ENCODE measurements around the gene SAMD8. TPM values are rescaled to one million over a fixed set of nuclear protein-coding genes. Genes with fewer than 3 reads are reported as not detected.

SAMD8 gene
- total RNA-seq, 3 donors from 2014 or later, result 12.1 to 26.6 (median 13.6) TPM

DNA sequence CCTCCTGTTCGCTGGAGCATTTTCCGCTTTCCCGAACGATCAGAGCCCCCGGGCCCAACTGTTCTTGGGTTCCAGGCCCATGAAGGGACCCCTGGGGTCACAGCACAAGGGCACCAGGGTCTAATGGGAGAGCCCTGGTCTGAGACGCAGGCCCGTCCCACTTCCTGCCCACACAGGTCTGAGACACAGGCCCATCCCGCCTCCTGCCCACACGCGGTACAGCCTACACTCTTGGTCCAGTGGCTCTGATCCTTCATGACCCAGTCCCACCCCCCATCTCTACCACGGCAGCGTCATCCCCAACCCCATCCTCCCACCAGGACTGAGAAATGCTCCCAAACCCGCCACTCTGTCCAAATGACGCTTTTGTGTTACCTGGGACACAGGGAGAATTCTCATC is 38.7 kb upstream of the SAMD8 start:
- Histone ChIP-seq H3K36me3 (ENCODE audit: low read depth) (no peaks in the 10 kb centered on the region), H3K4me1 (ENCODE audit: low read depth) (no peaks in the 10 kb centered on the region), H3K4me3 (no peak overlapping the region), H3K9me3 (no peaks in the 10 kb centered on the region)
- intact Hi-C loops (cut with DNase I, micrococcal nuclease), result no loop called here
- DNase-seq (no peak), ATAC-seq (no peak)
- TF ChIP-seq CTCF (IDR thresholded peaks at IDR 0.05), result no peak

DNA sequence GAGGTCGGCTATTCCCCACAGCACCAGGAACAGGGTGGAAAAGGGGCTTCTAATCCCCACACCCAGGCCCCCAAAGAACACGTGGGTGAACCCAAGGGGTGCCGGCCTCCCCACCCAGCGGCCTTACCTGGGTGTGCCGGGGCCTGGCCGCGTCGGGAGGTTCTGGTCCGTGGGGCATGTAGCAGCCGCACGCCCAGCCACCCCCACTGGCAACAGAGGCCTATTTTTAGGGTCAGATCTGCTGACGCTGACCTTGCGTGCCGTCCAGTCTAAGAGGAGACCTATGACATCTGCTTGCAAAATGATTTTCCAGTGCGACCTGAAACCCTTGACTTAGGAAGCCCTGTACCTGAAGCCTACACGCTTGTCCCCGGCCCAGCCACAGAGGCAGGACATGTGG is 38.0 kb upstream of the SAMD8 start:
- TF ChIP-seq CTCF (IDR thresholded peaks at IDR 0.05), result no peak
- Histone ChIP-seq H3K9me3 (no peaks in the 10 kb centered on the region), H3K4me1 (ENCODE audit: low read depth) (no peaks in the 10 kb centered on the region), H3K4me3 (no peak overlapping the region), H3K36me3 (ENCODE audit: low read depth) (no peaks in the 10 kb centered on the region)
- DNase-seq (no peak), ATAC-seq (no peak)
- intact Hi-C loops (cut with DNase I, micrococcal nuclease), result no loop called here

DNA sequence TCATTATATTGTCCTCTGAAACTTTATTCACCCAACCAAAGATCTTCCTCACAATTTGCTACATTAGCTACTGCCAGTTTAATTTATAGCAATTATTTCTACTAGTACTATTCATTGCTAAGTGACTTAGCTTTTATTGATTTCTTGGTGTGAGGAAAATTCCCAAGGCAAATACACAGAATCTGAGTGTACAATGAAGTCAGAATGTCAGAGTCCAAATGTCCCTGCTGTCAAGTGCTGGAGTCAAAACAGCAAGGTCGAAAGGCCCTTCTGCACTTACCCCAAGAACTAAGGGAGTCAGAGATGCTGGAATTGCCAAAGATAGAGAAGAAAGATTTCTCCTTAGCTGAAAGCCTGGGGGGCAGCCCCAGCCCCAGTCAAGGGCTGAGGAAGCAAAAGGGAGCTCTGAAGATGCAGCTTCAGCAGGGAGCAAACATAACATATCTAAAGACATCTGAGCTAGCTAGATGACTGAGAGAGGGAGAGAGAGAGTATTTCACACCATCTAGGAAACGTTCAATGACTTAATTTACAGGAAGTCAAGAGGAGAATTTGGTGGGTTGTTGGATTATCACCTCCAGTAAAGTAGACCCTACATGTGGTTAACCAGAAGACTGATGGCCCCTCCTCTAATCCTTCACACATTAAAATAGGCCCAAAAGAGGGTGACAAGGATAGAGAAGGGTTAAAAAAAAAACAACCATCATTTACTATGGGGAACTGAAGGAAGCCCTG is 36.6 kb upstream of the SAMD8 start:
- ATAC-seq, result no peak
- DNase-seq, result no peak
- Histone ChIP-seq H3K36me3 (ENCODE audit: low read depth) (no peaks in the 10 kb centered on the region), H3K4me3 (no peak overlapping the region), H3K9me3 (no peaks in the 10 kb centered on the region), H3K4me1 (ENCODE audit: low read depth) (no peaks in the 10 kb centered on the region)
- intact Hi-C loops (cut with DNase I, micrococcal nuclease), result no loop called here
- TF ChIP-seq CTCF (IDR thresholded peaks at IDR 0.05), result no peak

GRCh38 chr10:75076348-75076747 is 35.1 kb upstream of the SAMD8 start:
- DNase-seq (no peak), ATAC-seq (no peak)
- TF ChIP-seq CTCF (IDR thresholded peaks at IDR 0.05), result no peak
- intact Hi-C loops (cut with DNase I, micrococcal nuclease), result no loop called here
- no peak overlapping the region for H3K4me3 ChIP-seq
- H3K36me3 ChIP-seq (ENCODE audit: low read depth), result no peaks in the 10 kb centered on the region
- H3K4me1 ChIP-seq (ENCODE audit: low read depth), result no peaks in the 10 kb centered on the region
- no peaks in the 10 kb centered on the region for H3K9me3 ChIP-seq

DNA sequence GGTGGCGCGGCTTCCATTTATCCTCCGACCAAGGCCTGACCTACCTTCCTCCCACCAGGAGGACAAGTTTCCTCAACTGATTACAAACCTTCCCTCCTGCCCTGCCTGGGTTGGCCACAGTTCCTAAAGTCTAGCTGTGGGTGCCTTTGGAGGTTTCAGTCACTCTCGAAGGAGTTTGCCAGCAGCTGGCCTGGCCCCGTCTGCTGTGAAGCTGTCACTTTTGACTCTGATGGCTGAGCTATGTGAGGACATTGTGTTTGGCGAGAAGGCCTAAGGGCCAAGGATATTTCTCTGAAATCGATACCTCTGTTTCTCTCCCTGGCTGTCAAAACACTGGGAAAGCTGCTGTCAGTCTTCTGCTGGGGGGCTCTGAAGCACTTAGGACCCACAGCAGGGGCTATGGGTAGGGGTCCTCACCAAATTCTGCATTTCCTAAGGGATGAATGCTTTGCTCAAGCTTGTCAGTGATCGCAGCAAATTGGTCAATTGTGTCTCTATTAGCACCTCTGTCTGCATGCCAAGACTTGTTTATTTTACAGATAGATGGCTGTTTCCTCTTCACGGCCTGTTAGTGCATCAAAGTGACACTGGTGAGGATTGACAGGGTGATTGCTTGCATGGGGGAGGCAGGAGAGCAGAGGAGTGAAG is 31.9 kb upstream of the SAMD8 start:
- DNase-seq, result no peak
- Histone ChIP-seq H3K9me3 (no peaks in the 10 kb centered on the region), H3K4me1 (ENCODE audit: low read depth) (no peaks in the 10 kb centered on the region), H3K4me3 (no peak overlapping the region), H3K36me3 (ENCODE audit: low read depth) (no peaks in the 10 kb centered on the region)
- intact Hi-C loops (cut with DNase I, micrococcal nuclease), result no loop called here
- ATAC-seq, result no peak
- TF ChIP-seq CTCF (IDR thresholded peaks at IDR 0.05), result no peak

Data from mucosa of descending colon (tissue), 3 donors.